ENCODE results near the gene CPLX3. TPM values are rescaled to one million over a fixed set of nuclear protein-coding genes. Genes with fewer than 3 reads are reported as not detected.

Gene CPLX3
- total and polyA plus RNA-seq, 2 donors (not counting 1 experiment from before 2014, with no cell fraction given) = not detected

Other genes starting within 250 kb of the CPLX3 start
- 30.8 and 43.1 TPM in 2 replicates for gene CLK3, start 210.8 kb upstream of the CPLX3 start, total RNA-seq
- 39.9 and 41.4 TPM in 2 replicates for gene CLK3, start 210.8 kb upstream of the CPLX3 start, polyA plus RNA-seq
- gene EDC3, start 130.6 kb upstream of the CPLX3 start, total RNA-seq = 8.2 and 8.9 TPM in 2 replicates
- gene EDC3, start 130.6 kb upstream of the CPLX3 start, polyA plus RNA-seq = 25.8 and 34.4 TPM in 2 replicates
- gene CYP1A1, start 101.1 kb upstream of the CPLX3 start, total RNA-seq = under 0.01 TPM in 1 of 2 replicates, not detected in the other
- gene CYP1A1, start 101.1 kb upstream of the CPLX3 start, polyA plus RNA-seq = 0.02 TPM in 1 of 2 replicates, not detected in the other
- gene CYP1A2, start 77.8 kb upstream of the CPLX3 start, total RNA-seq = not detected in 2 replicates
- gene CYP1A2, start 77.8 kb upstream of the CPLX3 start, polyA plus RNA-seq = not detected in 2 replicates
- 16.2 and 22.0 TPM in 2 replicates for gene CSK, start 44.5 kb upstream of the CPLX3 start, total RNA-seq
- gene CSK, start 44.5 kb upstream of the CPLX3 start, polyA plus RNA-seq = 21.5 and 28.2 TPM in 2 replicates
- gene LMAN1L, start 13.8 kb upstream of the CPLX3 start, total RNA-seq = not detected in 2 replicates
- gene LMAN1L, start 13.8 kb upstream of the CPLX3 start, polyA plus RNA-seq = not detected in 2 replicates
- gene ULK3, start 16.5 kb downstream of the CPLX3 start, total RNA-seq = 8.8 and 11.8 TPM in 2 replicates
- 11.4 and 14.6 TPM in 2 replicates for gene ULK3, start 16.5 kb downstream of the CPLX3 start, polyA plus RNA-seq
- gene SCAMP2, start 46.7 kb downstream of the CPLX3 start, total RNA-seq = 11.8 and 15.5 TPM in 2 replicates
- gene SCAMP2, start 46.7 kb downstream of the CPLX3 start, polyA plus RNA-seq = 86.2 and 115 TPM in 2 replicates
- gene MPI, start 63.4 kb downstream of the CPLX3 start, total RNA-seq = 33.1 and 50.7 TPM in 2 replicates
- gene MPI, start 63.4 kb downstream of the CPLX3 start, polyA plus RNA-seq = 65.0 and 65.5 TPM in 2 replicates
- 40.6 and 53.8 TPM in 2 replicates for gene FAM219B, start 80.2 kb downstream of the CPLX3 start, total RNA-seq
- gene FAM219B, start 80.2 kb downstream of the CPLX3 start, polyA plus RNA-seq = 23.0 and 35.3 TPM in 2 replicates
- gene COX5A, start 111.4 kb downstream of the CPLX3 start, total RNA-seq = 33.1 and 41.9 TPM in 2 replicates
- gene COX5A, start 111.4 kb downstream of the CPLX3 start, polyA plus RNA-seq = 183 and 213 TPM in 2 replicates
- gene RPP25, start 130.1 kb downstream of the CPLX3 start, total RNA-seq = 0.50 and 3.1 TPM in 2 replicates
- gene RPP25, start 130.1 kb downstream of the CPLX3 start, polyA plus RNA-seq = 1.00 and 2.3 TPM in 2 replicates
- gene SCAMP5, start 168.9 kb downstream of the CPLX3 start, total RNA-seq = 0.50 and 1.5 TPM in 2 replicates
- 0.93 and 1.2 TPM in 2 replicates for gene SCAMP5, start 168.9 kb downstream of the CPLX3 start, polyA plus RNA-seq
- 6.3 and 6.4 TPM in 2 replicates for gene PPCDC, start 197.0 kb downstream of the CPLX3 start, total RNA-seq
- gene PPCDC, start 197.0 kb downstream of the CPLX3 start, polyA plus RNA-seq = 8.0 and 13.5 TPM in 2 replicates

All from fibroblast of lung (primary cell).